CD8-positive, alpha-beta memory T cell (primary cell): ENCODE results near the gene ZNF296. TPM values are rescaled to one million over a fixed set of nuclear protein-coding genes. Genes with fewer than 3 reads are reported as not detected.

Experiments
- CTCF ChIA-PET: fragments of 350-600 bp; sonication (Branson Sonifier 250); formaldehyde crosslinking; loops from one replicate; lab custom pipeline; 2021; ENCODE audit warnings: antibody characterized with exemption; lab: Charles Lee
- POLR2A ChIA-PET: fragments of 350-600 bp; sonication (Branson Sonifier 250); formaldehyde crosslinking; loops from one replicate; lab custom pipeline; 2021; ENCODE audit warnings: antibody characterized with exemption; lab: Charles Lee
- DNase-seq, 5 donors: peaks; one replicate each; pipeline versions ENCODE4 v3.0.0 to v3.0.0-alpha.2; 2020 to 2022; ENCODE audit warnings: mixed read lengths in 1 of 5
- H3K27ac ChIP-seq: one replicate; pipeline ENCODE4 v1.7.0; 2013; ENCODE audit warnings: low read depth, mild to moderate bottlenecking, low read length, moderate library complexity
- H3K27me3 ChIP-seq: 2 replicates; pipeline ENCODE4 v1.7.0; 2013; ENCODE audit warnings: low read length, mild to moderate bottlenecking; ENCODE audit not compliant: insufficient read depth, poor library complexity, severe bottlenecking
- H3K36me3 ChIP-seq: 2 replicates; pipeline ENCODE4 v1.7.0; 2013; ENCODE audit warnings: mild to moderate bottlenecking, low read length, moderate library complexity; ENCODE audit not compliant: insufficient read depth
- H3K4me1 ChIP-seq: 2 replicates; pipeline ENCODE4 v1.7.0; 2013; ENCODE audit warnings: mild to moderate bottlenecking, low read length, moderate library complexity; ENCODE audit not compliant: insufficient read depth
- H3K4me3 ChIP-seq: 2 replicates; pipeline ENCODE4 v1.7.0; 2013; ENCODE audit warnings: mild to moderate bottlenecking, low read length
- H3K9me3 ChIP-seq: 2 replicates; pipeline ENCODE4 v1.7.0; 2013; ENCODE audit warnings: mild to moderate bottlenecking, low read length
- H3K27ac Mint-ChIP-seq, 8 donors: one replicate each; pipeline ENCODE4 v1.8.0; 2020 to 2021; ENCODE audit warnings: mixed read lengths in 8 of 8, mild to moderate bottlenecking in 6 of 8, inconsistent platforms in 3 of 8, moderate library complexity in 3 of 8
- H3K27me3 Mint-ChIP-seq, 2 donors: one replicate each; pipeline ENCODE4 v1.8.0; 2020 to 2021; ENCODE audit warnings: mixed read lengths in 2 of 2, mild to moderate bottlenecking in 1 of 2, moderate library complexity in 1 of 2
- H3K36me3 Mint-ChIP-seq, 3 donors: one replicate each; pipeline ENCODE4 v1.8.0; 2020 to 2021; ENCODE audit warnings: mixed read lengths in 3 of 3, inconsistent platforms in 1 of 3, mild to moderate bottlenecking in 1 of 3
- H3K4me1 Mint-ChIP-seq, 3 donors: one replicate each; pipeline ENCODE4 v1.8.0; 2020 to 2021; ENCODE audit warnings: mixed read lengths in 3 of 3, inconsistent platforms in 1 of 3, mild to moderate bottlenecking in 1 of 3
- H3K4me3 Mint-ChIP-seq, 7 donors: one replicate each; pipeline ENCODE4 v1.8.0; 2020 to 2021; ENCODE audit warnings: mixed read lengths in 7 of 7, mild to moderate bottlenecking in 6 of 7, moderate library complexity in 4 of 7, inconsistent platforms in 2 of 7
- H3K9me3 Mint-ChIP-seq, 5 donors: one replicate each; pipeline ENCODE4 v1.8.0; 2020 to 2022; ENCODE audit warnings: mixed read lengths in 5 of 5, mild to moderate bottlenecking in 3 of 5, moderate library complexity in 2 of 5, inconsistent platforms in 1 of 5
- polyA plus RNA-seq: library from polyadenylated mRNA; unstranded; fragments of 300-500 nt; fragmentation: Illumina TruSeq; gene quantifications from one replicate; pipeline ENCODE4 v1.2.3, GENCODE V29; 2021
- total RNA-seq, 2 experiments: library from RNA; stranded (reverse); gene quantifications; one replicate each; pipeline ENCODE4 v1.2.3, GENCODE V29; 2021

Gene ZNF296
- total and polyA plus RNA-seq, 3 experiments from 2014 or later: 6.7 to 8.5 (median 7.9) TPM

DNA sequence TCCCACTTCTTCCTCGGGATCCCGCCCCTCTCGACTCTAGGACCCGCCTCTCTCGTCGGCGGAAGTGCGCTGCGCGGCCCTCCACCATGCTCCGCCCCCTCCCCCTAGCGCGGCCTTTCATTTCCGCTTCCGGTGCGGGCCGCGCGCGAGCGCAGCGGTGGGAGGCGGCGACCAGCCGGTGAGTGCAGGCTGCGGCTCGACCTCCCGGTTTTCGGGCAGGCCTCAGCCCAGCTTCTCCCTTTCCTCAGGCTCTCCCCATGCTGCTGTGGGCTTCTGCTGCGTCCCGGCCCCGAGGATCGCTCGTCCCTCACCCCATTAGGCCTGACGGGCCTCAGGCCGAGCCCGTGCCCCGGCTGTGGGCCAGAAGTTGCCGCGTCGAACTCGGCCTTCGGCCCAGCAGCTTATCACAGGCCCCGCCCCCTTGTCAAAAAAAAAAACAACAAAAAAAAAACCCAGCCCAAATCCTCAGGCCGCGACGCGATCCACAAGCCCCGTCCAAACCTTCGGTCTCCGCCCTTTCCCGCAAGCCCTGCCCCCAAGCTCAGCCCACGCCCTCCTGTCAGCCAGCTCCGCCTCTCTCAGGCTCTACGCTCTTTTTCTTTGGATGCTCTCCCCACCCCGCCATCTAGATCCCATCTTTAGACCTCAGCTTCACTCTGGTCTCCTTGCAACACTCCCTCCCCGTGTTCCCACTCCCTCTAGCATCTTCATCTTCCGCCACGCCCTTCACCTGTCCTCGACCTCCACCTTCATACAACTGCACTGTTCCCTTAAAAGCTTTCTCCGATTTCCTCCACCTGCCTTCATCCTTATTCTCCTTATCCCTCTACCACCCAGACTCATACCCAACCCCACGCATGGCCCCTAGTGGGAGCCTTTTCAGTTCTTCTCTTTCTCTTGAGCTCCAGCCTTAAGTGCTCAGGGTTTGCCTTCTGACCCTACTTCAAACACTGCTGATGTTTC lies 37.1 kb downstream of the ZNF296 start, which contains the start of gene CLASRP:
Gene CLASRP (plus strand): TSS at position 115 of the 963 bp plus-strand sequence. CDS start 1,168 bp downstream, outside the sequence.
- Mint-ChIP-seq H3K36me3 (peaks cover 0 to 70% (median 11%) of the 10 kb centered on the region in 3 donors), H3K27me3 (peaks cover 0 to 2% of the 10 kb centered on the region in 2 donors), H3K27ac (peak within 1 kb of the TSS; percentile 79 to 100 (median 95)), H3K4me1 (peaks cover 32 to 43% (median 32%) of the 10 kb centered on the region in 3 donors), H3K4me3 (peak within 1 kb of the TSS; percentile 86 to 100 (median 94)), H3K9me3 (no peaks in the 10 kb centered on the region)
- ChIA-PET CTCF (interaction anchor here (0.6 to 2.3 kb wide), 12 partner anchors 10 to 1989 kb away, joined by 3 to 13 read pairs (median 3); partner anchors contain the start of gene PPP1R37), POLR2A (interaction anchor here (0.6 to 2.1 kb wide), 8 partner anchors 30 to 324 kb away, joined by 3 to 13 read pairs (median 4); partner anchors contain the start of genes BLOC1S3, GEMIN7 and RELB)
- H3K4me1 ChIP-seq: peaks cover 24% of the 10 kb centered on the region
- H3K9me3 ChIP-seq: no peaks in the 10 kb centered on the region
- no peaks in the 10 kb centered on the region for H3K27me3 ChIP-seq
- DNase-seq: peak; percentile 83 to 90 (median 85)
- H3K4me3 ChIP-seq: peak within 1 kb of the TSS; percentile 95
- peak within 1 kb of the TSS; percentile 98 for H3K27ac ChIP-seq
- H3K36me3 ChIP-seq: peaks cover 22% of the 10 kb centered on the region

DNA sequence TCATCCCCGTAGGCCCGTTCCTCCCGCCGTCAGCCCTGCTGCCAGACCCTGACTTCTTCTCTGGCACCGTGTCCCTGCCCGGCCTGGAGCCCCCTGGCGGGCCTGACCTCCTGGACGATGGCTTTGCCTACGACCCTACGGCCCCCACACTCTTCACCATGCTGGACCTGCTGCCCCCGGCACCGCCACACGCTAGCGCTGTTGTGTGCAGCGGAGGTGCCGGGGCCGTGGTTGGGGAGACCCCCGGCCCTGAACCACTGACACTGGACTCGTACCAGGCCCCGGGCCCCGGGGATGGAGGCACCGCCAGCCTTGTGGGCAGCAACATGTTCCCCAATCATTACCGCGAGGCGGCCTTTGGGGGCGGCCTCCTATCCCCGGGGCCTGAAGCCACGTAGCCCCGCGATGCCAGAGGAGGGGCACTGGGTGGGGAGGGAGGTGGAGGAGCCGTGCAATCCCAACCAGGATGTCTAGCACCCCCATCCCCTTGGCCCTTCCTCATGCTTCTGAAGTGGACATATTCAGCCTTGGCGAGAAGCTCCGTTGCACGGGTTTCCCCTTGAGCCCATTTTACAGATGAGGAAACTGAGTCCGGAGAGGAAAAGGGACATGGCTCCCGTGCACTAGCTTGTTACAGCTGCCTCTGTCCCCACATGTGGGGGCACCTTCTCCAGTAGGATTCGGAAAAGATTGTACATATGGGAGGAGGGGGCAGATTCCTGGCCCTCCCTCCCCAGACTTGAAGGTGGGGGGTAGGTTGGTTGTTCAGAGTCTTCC lies 38.7 kb downstream of the ZNF296 start:
- CTCF ChIA-PET: interaction anchor here (1.5 to 2.3 kb wide), 2 partner anchors 20 to 22 kb away, joined by 4 to 13 read pairs; no protein-coding TSS in a partner anchor
- H3K4me3 ChIP-seq: no peak overlapping the region
- H3K27me3 ChIP-seq: no peaks in the 10 kb centered on the region
- peaks cover 24% of the 10 kb centered on the region for H3K4me1 ChIP-seq
- H3K4me3 Mint-ChIP-seq: peak overlapping the region; percentile 62 to 100 (median 89)
- no peak overlapping the region for H3K27ac ChIP-seq
- DNase-seq: no peak
- H3K36me3 Mint-ChIP-seq: peaks cover 0 to 66% (median 17%) of the 10 kb centered on the region in 3 donors
- H3K27ac Mint-ChIP-seq: peak overlapping the region in 5 of 8 donors; percentile 42 to 82 (median 60)
- no peaks in the 10 kb centered on the region for H3K9me3 Mint-ChIP-seq
- H3K27me3 Mint-ChIP-seq: peaks cover 0 to 2% of the 10 kb centered on the region in 2 donors
- H3K9me3 ChIP-seq: no peaks in the 10 kb centered on the region
- peaks cover 19% of the 10 kb centered on the region for H3K36me3 ChIP-seq
- POLR2A ChIA-PET: interaction anchor here (2.1 kb wide), 2 partner anchors 54 to 141 kb away, joined by 5 read pairs; partner anchors contain the start of gene BLOC1S3
- H3K4me1 Mint-ChIP-seq: peaks cover 29 to 38% (median 32%) of the 10 kb centered on the region in 3 donors

DNA sequence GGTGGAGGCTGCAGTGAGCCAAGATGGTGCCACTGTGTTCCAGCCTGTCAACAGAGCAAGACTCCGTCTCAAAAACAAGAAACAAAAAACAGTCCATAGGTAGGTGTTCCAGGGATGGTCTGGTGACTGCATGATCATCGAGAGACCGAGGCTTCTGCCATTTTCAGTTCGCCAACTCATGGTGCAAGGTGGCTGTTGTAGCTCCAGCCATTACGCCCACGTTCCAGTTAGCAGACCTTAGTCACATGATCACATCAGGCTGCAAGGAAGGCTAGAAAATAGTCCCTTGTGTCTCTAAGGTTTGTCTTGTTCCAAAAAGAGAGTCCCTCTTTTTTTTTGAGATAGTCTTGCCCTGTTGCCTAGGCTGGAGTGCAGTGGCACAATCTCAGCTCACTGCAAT lies 40.5 kb downstream of the ZNF296 start:
- no peak overlapping the region for H3K27ac Mint-ChIP-seq
- peaks cover 10% of the 10 kb centered on the region for H3K36me3 ChIP-seq
- H3K9me3 ChIP-seq: no peaks in the 10 kb centered on the region
- DNase-seq: no peak
- H3K9me3 Mint-ChIP-seq: no peaks in the 10 kb centered on the region
- peaks cover 14% of the 10 kb centered on the region for H3K4me1 ChIP-seq
- no peaks in the 10 kb centered on the region for H3K27me3 ChIP-seq
- peaks cover 0 to 63% (median 12%) of the 10 kb centered on the region in 3 donors for H3K36me3 Mint-ChIP-seq
- H3K27me3 Mint-ChIP-seq: peaks cover 0 to 2% of the 10 kb centered on the region in 2 donors
- H3K4me3 ChIP-seq: no peak overlapping the region
- no peak overlapping the region for H3K27ac ChIP-seq
- H3K4me1 Mint-ChIP-seq: peaks cover 18 to 24% (median 20%) of the 10 kb centered on the region in 3 donors
- CTCF ChIA-PET: interaction anchor here (1.0 to 2.3 kb wide), 2 partner anchors 24 to 47 kb away, joined by 3 to 7 read pairs; no protein-coding TSS in a partner anchor
- POLR2A ChIA-PET: no interaction called here
- peak overlapping the region in 1 of 7 donors; percentile 48 for H3K4me3 Mint-ChIP-seq

GRCh38 chr19:45032421-45032820 lies 43.9 kb downstream of the ZNF296 start:
- H3K27ac Mint-ChIP-seq: peak overlapping the region in 2 of 8 donors; percentile 15 to 53
- POLR2A ChIA-PET: no interaction called here
- peaks cover 0 to 70% (median 13%) of the 10 kb centered on the region in 3 donors for H3K36me3 Mint-ChIP-seq

DNA sequence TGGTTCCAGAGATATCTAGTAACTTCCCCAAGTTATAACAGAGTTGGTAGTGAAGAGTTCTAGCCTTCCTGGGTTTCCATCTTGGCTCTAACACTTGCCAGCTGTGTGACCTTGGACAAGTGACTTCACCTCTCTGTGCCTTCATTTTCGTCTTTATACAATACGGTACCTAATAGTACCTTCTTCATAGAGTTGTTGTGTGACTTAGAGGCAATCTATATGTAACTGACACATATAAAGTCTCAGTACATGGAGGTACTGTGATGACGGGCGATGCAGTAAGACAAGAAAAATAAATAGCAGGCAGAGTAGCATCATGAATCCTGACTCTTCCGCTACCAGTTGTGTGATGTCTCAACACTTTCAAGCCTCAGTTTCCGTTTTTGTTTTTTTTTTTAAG lies 45.5 kb downstream of the ZNF296 start:
- CTCF ChIA-PET: interaction anchor here (0.7 kb wide), 1 partner anchor 55 kb away, joined by 3 read pairs; no protein-coding TSS in a partner anchor
- no peaks in the 10 kb centered on the region for H3K9me3 ChIP-seq
- H3K4me1 ChIP-seq: no peaks in the 10 kb centered on the region
- POLR2A ChIA-PET: no interaction called here
- H3K4me3 ChIP-seq: no peak overlapping the region
- peaks cover 19% of the 10 kb centered on the region for H3K36me3 ChIP-seq
- H3K36me3 Mint-ChIP-seq: peaks cover 0 to 71% (median 16%) of the 10 kb centered on the region in 3 donors
- no peak for DNase-seq
- peak overlapping the region in 1 of 8 donors; percentile 54 for H3K27ac Mint-ChIP-seq
- no peak overlapping the region for H3K27ac ChIP-seq
- peak overlapping the region in 1 of 7 donors; percentile 30 for H3K4me3 Mint-ChIP-seq
- no peaks in the 10 kb centered on the region for H3K27me3 Mint-ChIP-seq
- H3K27me3 ChIP-seq: no peaks in the 10 kb centered on the region
- H3K9me3 Mint-ChIP-seq: no peaks in the 10 kb centered on the region
- H3K4me1 Mint-ChIP-seq: no peaks in the 10 kb centered on the region

More at GRCh38 chr19:45032421-45032820, 43.9 kb downstream of the ZNF296 start:
- peaks cover 17% of the 10 kb centered on the region for H3K36me3 ChIP-seq
- H3K27me3 ChIP-seq: no peaks in the 10 kb centered on the region
- CTCF ChIA-PET: no interaction called here
- H3K9me3 ChIP-seq: no peaks in the 10 kb centered on the region
- Mint-ChIP-seq H3K27me3 (no peaks in the 10 kb centered on the region), H3K4me3 (no peak overlapping the region), H3K9me3 (no peaks in the 10 kb centered on the region), H3K4me1 (no peaks in the 10 kb centered on the region)
- DNase-seq: no peak
- no peaks in the 10 kb centered on the region for H3K4me1 ChIP-seq
- H3K4me3 ChIP-seq: no peak overlapping the region
- no peak overlapping the region for H3K27ac ChIP-seq

DNA sequence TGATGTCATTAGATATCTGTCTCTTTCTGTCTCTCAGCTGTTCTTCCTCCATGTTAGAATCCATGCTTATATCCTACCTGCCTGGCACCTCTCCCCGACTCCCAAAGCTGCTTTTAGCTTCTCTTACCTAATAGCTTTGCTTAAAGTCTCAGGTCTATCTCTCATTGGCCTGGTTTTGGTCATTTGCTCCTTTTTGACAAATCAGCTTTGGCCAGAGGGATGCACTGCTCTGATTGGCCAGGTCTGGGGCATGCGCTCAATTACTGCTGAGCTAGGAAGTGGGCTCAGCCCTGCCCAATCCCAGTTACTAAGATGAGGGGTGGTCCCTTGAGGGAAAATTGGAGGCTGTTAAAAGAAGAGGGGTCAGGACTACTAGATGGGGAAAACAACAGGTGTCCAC lies 48.9 kb downstream of the ZNF296 start:
- H3K36me3 ChIP-seq: peaks cover 19% of the 10 kb centered on the region
- no peaks in the 10 kb centered on the region for H3K4me1 ChIP-seq
- H3K4me3 Mint-ChIP-seq: no peak overlapping the region
- H3K4me1 Mint-ChIP-seq: no peaks in the 10 kb centered on the region
- H3K4me3 ChIP-seq: no peak overlapping the region
- peak overlapping the region in 2 of 8 donors; percentile 14 to 48 for H3K27ac Mint-ChIP-seq
- no peaks in the 10 kb centered on the region for H3K27me3 ChIP-seq
- H3K27me3 Mint-ChIP-seq: no peaks in the 10 kb centered on the region
- ChIA-PET POLR2A (no interaction called here), CTCF (interaction anchor here (1.1 kb wide), 1 partner anchor 34 kb away, joined by 3 read pairs; no protein-coding TSS in a partner anchor)
- H3K9me3 ChIP-seq: no peaks in the 10 kb centered on the region
- H3K27ac ChIP-seq: no peak overlapping the region
- H3K36me3 Mint-ChIP-seq: peaks cover 0 to 58% (median 10%) of the 10 kb centered on the region in 3 donors
- DNase-seq: no peak
- no peaks in the 10 kb centered on the region for H3K9me3 Mint-ChIP-seq

GRCh38 chr19:45025264-45025663 lies 51.0 kb downstream of the ZNF296 start:
- Histone ChIP-seq H3K27ac (no peak overlapping the region), H3K36me3 (peaks cover 14% of the 10 kb centered on the region), H3K4me3 (no peak overlapping the region), H3K9me3 (no peaks in the 10 kb centered on the region), H3K27me3 (no peaks in the 10 kb centered on the region), H3K4me1 (no peaks in the 10 kb centered on the region)
- DNase-seq: no peak
- ChIA-PET POLR2A (no interaction called here), CTCF (no interaction called here)
- H3K9me3 Mint-ChIP-seq: no peaks in the 10 kb centered on the region
- H3K4me1 Mint-ChIP-seq: no peaks in the 10 kb centered on the region
- no peak overlapping the region for H3K27ac Mint-ChIP-seq
- H3K4me3 Mint-ChIP-seq: no peak overlapping the region
- no peaks in the 10 kb centered on the region for H3K27me3 Mint-ChIP-seq
- H3K36me3 Mint-ChIP-seq: peaks cover 0 to 53% (median 7%) of the 10 kb centered on the region in 3 donors
